Gastrocnemius medialis (tissue), 4 donors: ENCODE data around the gene NPAS1.

ENCODE experiments used
- POLR2A ChIP-seq, 2 donors: fragments of 450-650 bp; IDR thresholded peaks; one replicate each; pipeline ENCODE4 v1.6.1; 2017; ENCODE audit warnings: antibody characterized with exemption in 2 of 2, mild to moderate bottlenecking in 2 of 2, moderate library complexity in 2 of 2
- TF ChIP-seq, protein P1 (sequence below), 5 experiments: fragments of 450-650 bp in 3 of 5; fragments of 200-600 bp in 2 of 5; sonication (generic) in 2 of 5; IDR thresholded peaks in 4 of 5; conservative IDR thresholded peaks in 1 of 5; 1 replicate in 4 of 5; 2 replicates in 1 of 5; pipeline ENCODE4 v1.5.1; 2016 to 2019; ENCODE audit warnings: antibody characterized with exemption in 5 of 5, mild to moderate bottlenecking in 3 of 5, moderate library complexity in 3 of 5

DNA sequence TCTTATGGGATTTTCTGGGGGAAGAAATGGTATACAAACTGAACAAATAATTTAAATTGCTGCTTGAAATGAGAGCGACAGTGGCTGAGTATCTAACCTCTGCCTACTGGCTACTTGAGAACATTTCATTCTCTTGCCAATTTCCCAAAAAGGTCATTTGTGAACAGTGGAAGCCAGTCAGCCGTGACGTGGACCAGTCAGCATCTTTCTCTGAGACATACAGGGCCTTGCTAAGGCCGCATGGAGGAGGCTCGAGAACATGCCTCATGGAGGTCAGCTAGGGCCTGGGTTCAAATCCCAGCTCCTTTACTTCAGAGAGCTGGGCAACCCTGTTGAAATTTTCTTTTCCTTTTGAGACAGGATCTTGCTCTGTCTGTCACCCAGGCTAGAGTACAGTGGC lies 73.6 kb downstream of the NPAS1 start:
- TF ChIP-seq, protein P1, sequence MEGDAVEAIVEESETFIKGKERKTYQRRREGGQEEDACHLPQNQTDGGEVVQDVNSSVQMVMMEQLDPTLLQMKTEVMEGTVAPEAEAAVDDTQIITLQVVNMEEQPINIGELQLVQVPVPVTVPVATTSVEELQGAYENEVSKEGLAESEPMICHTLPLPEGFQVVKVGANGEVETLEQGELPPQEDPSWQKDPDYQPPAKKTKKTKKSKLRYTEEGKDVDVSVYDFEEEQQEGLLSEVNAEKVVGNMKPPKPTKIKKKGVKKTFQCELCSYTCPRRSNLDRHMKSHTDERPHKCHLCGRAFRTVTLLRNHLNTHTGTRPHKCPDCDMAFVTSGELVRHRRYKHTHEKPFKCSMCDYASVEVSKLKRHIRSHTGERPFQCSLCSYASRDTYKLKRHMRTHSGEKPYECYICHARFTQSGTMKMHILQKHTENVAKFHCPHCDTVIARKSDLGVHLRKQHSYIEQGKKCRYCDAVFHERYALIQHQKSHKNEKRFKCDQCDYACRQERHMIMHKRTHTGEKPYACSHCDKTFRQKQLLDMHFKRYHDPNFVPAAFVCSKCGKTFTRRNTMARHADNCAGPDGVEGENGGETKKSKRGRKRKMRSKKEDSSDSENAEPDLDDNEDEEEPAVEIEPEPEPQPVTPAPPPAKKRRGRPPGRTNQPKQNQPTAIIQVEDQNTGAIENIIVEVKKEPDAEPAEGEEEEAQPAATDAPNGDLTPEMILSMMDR (IDR thresholded peaks at IDR 0.05 in 4 of 5, conservative IDR thresholded peaks at IDR 0.05 in 1 of 5), result no peak
- no peak for TF ChIP-seq POLR2A (IDR thresholded peaks at IDR 0.05)
